T-helper 17 cell (primary cell): Measurements from ENCODE around the gene GNB1L. TPM values are rescaled to one million over a fixed set of nuclear protein-coding genes. Genes with fewer than 3 reads are reported as not detected.
"Not testable (repeated sequence)": the region's sequence is repeated elsewhere in the genome, so short reads cannot be mapped to it uniquely, and the experiment has no call there.

Experiments
- ATAC-seq: fragments of 150-1000 bp; cut with Tn5 transposase; 2 replicates; pipeline ENCODE4 v1.10.0; 2021; ENCODE audit warnings: mild to moderate bottlenecking, moderate library complexity
- DNase-seq, 3 donors: peaks; one replicate each; pipeline versions ENCODE4 v3.0.0 to v3.0.0-alpha.2; 2020 to 2021
- H3K9me3 ChIP-seq: one replicate; pipeline ENCODE4 v1.7.0; 2013; ENCODE audit warnings: low read length, mild to moderate bottlenecking; ENCODE audit not compliant: control insufficient read depth, poor library complexity, severe bottlenecking
- H3K27ac Mint-ChIP-seq: one replicate; pipeline ENCODE4 v1.8.0; 2022; ENCODE audit warnings: mild to moderate bottlenecking, moderate library complexity, mixed read lengths
- H3K27me3 Mint-ChIP-seq: one replicate; pipeline ENCODE4 v1.8.0; 2022; ENCODE audit warnings: mixed read lengths
- H3K36me3 Mint-ChIP-seq: one replicate; pipeline ENCODE4 v1.8.0; 2022; ENCODE audit warnings: low read depth, mixed read lengths
- H3K4me1 Mint-ChIP-seq: one replicate; pipeline ENCODE4 v1.8.0; 2022; ENCODE audit warnings: mild to moderate bottlenecking, mixed read lengths
- H3K4me3 Mint-ChIP-seq: one replicate; pipeline ENCODE4 v1.8.0; 2022; ENCODE audit warnings: mild to moderate bottlenecking, moderate library complexity, mixed read lengths
- total RNA-seq, 4 donors: library from RNA in 2 of 4; stranded (reverse) in 2 of 4; gene quantifications; one replicate each; pipeline ENCODE4 v1.2.3 and lab custom pipeline; 2022 to 2026

GNB1L gene
- total RNA-seq, 2 donors from 2014 or later, result 5.0 to 6.2 TPM

- no peak for DNase-seq
Measured at GRCh38 chr22:19784384-19785175, 70.1 kb downstream of the GNB1L start.

GRCh38 chr22:19783586-19784383 lies 70.9 kb downstream of the GNB1L start:
- ATAC-seq (no peak), DNase-seq (no peak)
- Mint-ChIP-seq H3K36me3 (peaks cover 10% of the 10 kb centered on the region), H3K27me3 (peaks cover 29% of the 10 kb centered on the region), H3K27ac (no peak overlapping the region), H3K4me1 (no peaks in the 10 kb centered on the region), H3K4me3 (no peak overlapping the region)
- H3K9me3 ChIP-seq, result no peaks in the 10 kb centered on the region

More at GRCh38 chr22:19784384-19785175, 70.1 kb downstream of the GNB1L start:
- no peak for ATAC-seq
- Mint-ChIP-seq H3K27ac (no peak overlapping the region), H3K4me1 (no peaks in the 10 kb centered on the region), H3K27me3 (peaks cover 21% of the 10 kb centered on the region), H3K4me3 (no peak overlapping the region), H3K36me3 (peaks cover 10% of the 10 kb centered on the region)
- H3K9me3 ChIP-seq, result no peaks in the 10 kb centered on the region

GRCh38 chr22:19782533-19782932 lies 72.1 kb downstream of the GNB1L start:
- ATAC-seq (no peak), DNase-seq (no peak)
- H3K9me3 ChIP-seq, result no peaks in the 10 kb centered on the region
- Mint-ChIP-seq H3K27me3 (peaks cover 41% of the 10 kb centered on the region), H3K36me3 (peaks cover 8% of the 10 kb centered on the region), H3K27ac (no peak overlapping the region), H3K4me3 (no peak overlapping the region), H3K4me1 (no peaks in the 10 kb centered on the region)

GRCh38 chr22:19779685-19780268 lies 74.9 kb downstream of the GNB1L start:
- no peak for ATAC-seq
- no peaks in the 10 kb centered on the region for H3K9me3 ChIP-seq
- Mint-ChIP-seq H3K27me3 (peaks cover 52% of the 10 kb centered on the region), H3K4me1 (peaks cover 7% of the 10 kb centered on the region), H3K27ac (no peak overlapping the region), H3K4me3 (no peak overlapping the region), H3K36me3 (peaks cover 4% of the 10 kb centered on the region)
- DNase-seq, result no peak

GRCh38 chr22:19779011-19779421 lies 75.7 kb downstream of the GNB1L start:
- ATAC-seq (no peak), DNase-seq (no peak)
- peaks cover 4% of the 10 kb centered on the region for H3K36me3 Mint-ChIP-seq
- peaks cover 58% of the 10 kb centered on the region for H3K27me3 Mint-ChIP-seq
- H3K4me1 Mint-ChIP-seq, result peaks cover 7% of the 10 kb centered on the region
- H3K27ac Mint-ChIP-seq, result peak overlapping the region; percentile 19
- no peaks in the 10 kb centered on the region for H3K9me3 ChIP-seq
- H3K4me3 Mint-ChIP-seq, result no peak overlapping the region

- ATAC-seq, H3K27ac Mint-ChIP-seq, H3K4me3 Mint-ChIP-seq, DNase-seq, H3K9me3 ChIP-seq, H3K4me1 Mint-ChIP-seq, H3K36me3 Mint-ChIP-seq: not testable (repeated sequence)
- H3K27me3 Mint-ChIP-seq, result peaks cover 72% of the 10 kb centered on the region
Measured at GRCh38 chr22:19777192-19777591, 77.5 kb downstream of the GNB1L start.

- H3K9me3 ChIP-seq, result no peaks in the 10 kb centered on the region
- DNase-seq (no peak), ATAC-seq (no peak)
- peaks cover 75% of the 10 kb centered on the region for H3K27me3 Mint-ChIP-seq
- H3K4me3 Mint-ChIP-seq, result no peak overlapping the region
- H3K27ac Mint-ChIP-seq, result no peak overlapping the region
- peaks cover 4% of the 10 kb centered on the region for H3K36me3 Mint-ChIP-seq
- H3K4me1 Mint-ChIP-seq, result peaks cover 12% of the 10 kb centered on the region
Measured at GRCh38 chr22:19776433-19777031, 78.1 kb downstream of the GNB1L start.

- ATAC-seq, result no peak
- Mint-ChIP-seq H3K36me3 (peaks cover 4% of the 10 kb centered on the region), H3K4me3 (no peak overlapping the region), H3K27ac (no peak overlapping the region), H3K4me1 (peaks cover 12% of the 10 kb centered on the region), H3K27me3 (peaks cover 78% of the 10 kb centered on the region)
- no peaks in the 10 kb centered on the region for H3K9me3 ChIP-seq
- DNase-seq, result no peak
Measured at GRCh38 chr22:19775496-19776325, 79.0 kb downstream of the GNB1L start.

GRCh38 chr22:19774628-19775027 lies 80.0 kb downstream of the GNB1L start:
- Mint-ChIP-seq H3K27me3 (peaks cover 81% of the 10 kb centered on the region), H3K4me3 (no peak overlapping the region), H3K36me3 (peaks cover 6% of the 10 kb centered on the region), H3K27ac (no peak overlapping the region), H3K4me1 (peaks cover 12% of the 10 kb centered on the region)
- ATAC-seq (no peak), DNase-seq (no peak)
- H3K9me3 ChIP-seq, result no peaks in the 10 kb centered on the region

- Mint-ChIP-seq H3K27me3 (peaks cover 77% of the 10 kb centered on the region), H3K4me1 (peaks cover 12% of the 10 kb centered on the region)
- ATAC-seq, result no peak
Measured at GRCh38 chr22:19773470-19774040, 81.1 kb downstream of the GNB1L start.

GRCh38 chr22:19772673-19773469 lies 81.8 kb downstream of the GNB1L start:
- ATAC-seq (no peak), DNase-seq (no peak)
- H3K4me3 Mint-ChIP-seq, result no peak overlapping the region
- peaks cover 12% of the 10 kb centered on the region for H3K4me1 Mint-ChIP-seq
- no peak overlapping the region for H3K27ac Mint-ChIP-seq
- H3K36me3 Mint-ChIP-seq, result peaks cover 8% of the 10 kb centered on the region
- peaks cover 72% of the 10 kb centered on the region for H3K27me3 Mint-ChIP-seq
- no peaks in the 10 kb centered on the region for H3K9me3 ChIP-seq

More at GRCh38 chr22:19773470-19774040, 81.1 kb downstream of the GNB1L start:
- Mint-ChIP-seq H3K4me3 (no peak overlapping the region), H3K27ac (no peak overlapping the region), H3K36me3 (peaks cover 8% of the 10 kb centered on the region)
- no peaks in the 10 kb centered on the region for H3K9me3 ChIP-seq
- no peak for DNase-seq

GRCh38 chr22:19772422-19772672 lies 82.3 kb downstream of the GNB1L start:
- peaks cover 15% of the 10 kb centered on the region for H3K4me1 Mint-ChIP-seq
- DNase-seq (no peak), ATAC-seq (no peak)
- H3K27ac Mint-ChIP-seq, result no peak overlapping the region
- no peaks in the 10 kb centered on the region for H3K9me3 ChIP-seq
- no peak overlapping the region for H3K4me3 Mint-ChIP-seq
- H3K36me3 Mint-ChIP-seq, result peaks cover 8% of the 10 kb centered on the region
- H3K27me3 Mint-ChIP-seq, result peaks cover 72% of the 10 kb centered on the region
